IPS-18c (cell line): ENCODE data around the gene ASIC4.

Experiments
- H3K4me3 ChIP-seq: 2 replicates; pipeline ENCODE4 v1.7.0; 2013; ENCODE audit warnings: low read depth, mild to moderate bottlenecking, low read length, moderate library complexity; ENCODE audit not compliant: insufficient read depth
- H3K9me3 ChIP-seq: one replicate; pipeline ENCODE4 v1.6.1; 2013; ENCODE audit warnings: mild to moderate bottlenecking, low read length, moderate library complexity; ENCODE audit not compliant: control insufficient read depth, insufficient read depth

The ASIC4 gene

DNA sequence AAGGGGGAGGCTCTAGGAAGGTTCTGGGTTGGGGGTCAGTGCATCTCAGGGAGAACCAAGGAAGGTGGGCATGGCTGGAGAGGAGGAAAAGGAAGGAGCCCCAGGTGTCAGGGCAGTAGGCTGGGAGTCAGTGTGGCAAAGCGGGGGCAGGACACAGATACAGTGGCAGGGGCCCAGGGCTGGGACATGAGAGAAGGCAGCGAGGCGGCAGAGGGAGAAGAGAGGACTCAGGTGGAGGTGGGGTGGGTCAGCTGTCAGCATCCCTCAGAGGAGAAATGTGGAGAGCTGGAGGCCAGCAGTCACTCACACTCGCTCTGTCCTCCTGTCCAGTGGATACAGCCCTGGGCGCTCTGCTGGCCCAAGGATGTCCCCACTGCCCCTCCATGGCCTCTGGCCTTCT, 21.2 kb upstream of the ASIC4 start:
- Histone ChIP-seq H3K9me3 (no peaks in the 10 kb centered on the region), H3K4me3 (no peak overlapping the region)

DNA sequence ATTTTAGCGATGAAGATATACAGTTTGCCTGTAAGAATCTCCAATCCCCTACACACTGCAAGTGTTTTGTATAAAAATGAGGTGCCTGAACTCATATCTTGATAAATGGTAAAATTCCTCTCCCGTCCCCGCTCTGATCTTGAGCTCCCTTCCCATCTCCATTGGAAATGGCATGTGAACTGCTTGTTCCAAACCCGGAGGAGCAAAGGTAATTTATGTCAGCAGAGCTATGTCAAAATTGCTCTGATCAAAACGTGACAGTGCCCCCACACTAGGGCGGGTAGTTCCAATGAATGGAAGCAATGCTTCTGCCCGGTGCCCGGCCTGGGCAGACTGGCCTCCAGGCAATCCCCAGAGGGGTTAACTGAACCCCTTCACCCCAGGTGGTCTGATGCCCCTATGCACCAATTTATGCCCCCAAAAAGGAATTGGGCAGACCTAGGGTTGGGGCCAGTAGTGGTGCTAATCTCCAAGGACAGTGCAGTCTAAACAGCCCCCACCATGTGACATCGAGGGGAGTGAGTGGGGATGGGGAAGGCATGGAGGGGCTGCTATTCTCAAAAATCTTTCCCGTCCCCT, 19.2 kb upstream of the ASIC4 start:
- Histone ChIP-seq H3K4me3 (no peak overlapping the region), H3K9me3 (no peaks in the 10 kb centered on the region)

DNA sequence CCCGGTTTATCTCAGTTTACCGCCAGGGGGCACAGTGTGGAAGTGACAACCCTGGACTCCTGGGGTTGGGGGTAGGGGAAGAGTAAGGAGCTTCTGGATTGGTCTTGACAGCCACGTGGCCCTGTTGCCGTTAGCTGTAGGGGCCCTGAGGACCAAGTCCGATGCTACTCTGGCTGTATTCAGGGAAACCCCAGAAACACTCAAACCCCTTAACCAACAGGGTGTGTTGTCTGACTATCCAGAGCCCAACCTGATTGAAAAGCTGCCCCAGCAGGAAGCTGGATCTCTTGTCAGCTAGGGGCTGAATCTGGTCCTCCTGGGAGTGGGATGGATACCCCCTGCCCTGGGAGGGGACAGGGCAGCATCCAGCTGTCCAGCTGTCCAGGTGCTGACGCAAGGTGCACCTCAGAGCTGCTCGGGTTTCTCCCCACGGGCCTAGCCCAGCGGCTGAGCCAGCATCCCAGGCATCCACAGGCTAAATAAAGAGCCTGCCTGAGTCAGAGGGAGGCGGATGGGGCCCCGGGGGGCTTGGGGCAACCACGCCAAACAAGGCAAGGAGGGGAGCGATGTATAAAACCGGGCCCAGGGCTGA, 18.7 kb upstream of the ASIC4 start:
- H3K4me3 ChIP-seq, result no peak overlapping the region

DNA sequence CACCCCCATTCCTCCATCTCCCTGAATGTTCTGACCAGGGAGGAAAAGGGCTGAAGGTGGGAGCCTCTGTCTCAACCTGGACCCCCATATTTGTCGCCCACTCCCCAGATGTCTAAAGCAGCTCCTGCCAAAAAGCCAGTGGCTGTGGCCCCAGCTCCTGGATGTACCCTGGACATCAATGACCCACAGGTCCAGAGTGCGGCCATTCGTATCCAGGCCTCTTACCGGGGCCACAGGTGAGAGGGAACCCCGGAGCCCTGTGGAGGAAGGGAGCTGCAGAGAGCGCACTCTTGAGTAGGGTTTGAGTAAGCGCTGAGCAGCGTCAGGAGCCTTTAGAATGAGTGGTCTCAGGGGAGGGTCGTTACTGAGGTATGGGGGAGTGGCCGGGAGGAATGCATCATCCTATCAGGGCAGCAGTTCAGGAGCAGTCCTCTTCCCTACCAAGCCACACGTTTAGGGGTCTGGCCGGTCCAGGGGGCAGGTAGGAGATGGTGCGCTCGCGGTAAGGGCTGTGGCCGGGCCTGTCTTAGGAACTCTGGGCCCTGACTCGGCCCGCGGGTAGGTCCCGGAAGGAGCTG, 17.9 kb upstream of the ASIC4 start:
- no peaks in the 10 kb centered on the region for H3K9me3 ChIP-seq
- peak overlapping the region; percentile 20; the same call in 1 of the 2 replicates for H3K4me3 ChIP-seq

More for the DNA sequence above, 18.7 kb upstream of the ASIC4 start:
- no peaks in the 10 kb centered on the region for H3K9me3 ChIP-seq

DNA sequence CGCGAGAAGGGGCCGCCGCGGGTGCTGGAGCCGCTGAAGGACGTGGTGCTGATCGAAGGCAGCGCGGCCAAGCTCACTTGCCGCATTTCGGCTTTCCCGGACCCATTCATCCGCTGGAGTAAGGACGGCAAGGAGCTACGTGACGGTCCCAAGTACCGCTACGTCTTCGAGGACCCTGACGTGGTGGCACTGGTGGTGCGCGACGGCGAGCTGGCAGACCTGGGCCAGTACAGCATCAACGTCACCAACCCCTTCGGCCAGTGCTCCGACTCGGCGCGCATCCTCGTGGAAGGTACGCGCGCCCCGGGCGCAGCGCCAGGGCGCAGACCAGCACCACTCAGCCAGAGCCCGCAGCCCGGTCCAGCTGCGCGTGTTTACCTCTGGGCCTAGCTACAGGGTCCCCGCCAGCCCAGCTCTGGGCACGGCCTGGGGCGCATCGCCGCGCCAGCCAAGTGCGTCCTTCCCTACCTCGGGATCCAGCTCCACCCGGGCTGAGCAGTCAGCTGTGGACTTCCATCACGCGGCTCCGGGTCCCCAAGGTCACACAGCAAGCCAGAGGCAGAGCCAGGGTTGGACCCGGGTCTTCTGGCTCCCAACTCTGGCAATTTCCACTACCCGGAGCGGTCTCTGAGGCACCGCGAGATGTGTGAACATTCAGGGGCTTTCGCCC, 17.3 kb upstream of the ASIC4 start:
- H3K9me3 ChIP-seq, result no peaks in the 10 kb centered on the region
- peak overlapping the region; percentile 20; the same call in 1 of the 2 replicates for H3K4me3 ChIP-seq

DNA sequence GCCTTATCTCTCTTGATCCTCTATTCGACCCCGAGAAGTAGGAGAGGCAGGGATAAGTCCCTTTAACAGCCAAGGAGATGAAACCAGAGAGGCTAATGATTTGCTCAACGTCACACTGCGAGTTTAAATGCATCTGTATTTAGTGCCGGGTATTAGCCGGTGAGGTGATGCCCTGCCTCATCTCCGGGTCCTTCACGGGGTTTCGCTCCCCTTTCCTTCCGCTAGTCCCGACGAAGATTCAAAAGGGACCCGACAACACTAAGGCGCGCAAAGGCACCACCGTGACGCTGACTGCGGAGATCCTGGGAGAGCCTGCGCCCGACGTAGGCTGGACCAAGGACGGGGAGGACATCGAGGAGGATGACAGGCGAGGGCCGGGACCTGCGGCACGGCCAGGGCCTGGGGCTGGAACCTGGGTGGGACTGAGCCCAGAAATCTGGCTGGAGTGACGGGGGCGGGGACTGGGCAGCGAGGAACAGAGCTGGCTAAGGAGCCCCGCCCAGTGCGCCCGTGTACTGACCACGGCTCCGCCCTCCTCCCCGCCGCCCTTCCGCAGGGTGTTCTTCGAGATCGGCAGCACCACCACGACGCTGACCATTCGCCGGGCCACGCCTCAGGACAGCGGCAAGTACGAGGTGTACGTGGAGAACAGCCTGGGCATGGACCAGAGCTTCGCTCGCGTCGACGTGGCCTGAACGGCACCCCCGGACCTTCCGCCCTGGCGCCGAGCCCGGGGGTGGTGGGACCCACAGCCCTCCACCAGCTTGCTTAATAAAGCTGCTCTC, 16.6 kb upstream of the ASIC4 start:
- Histone ChIP-seq H3K4me3 (peak overlapping the region; percentile 79), H3K9me3 (no peaks in the 10 kb centered on the region)

DNA sequence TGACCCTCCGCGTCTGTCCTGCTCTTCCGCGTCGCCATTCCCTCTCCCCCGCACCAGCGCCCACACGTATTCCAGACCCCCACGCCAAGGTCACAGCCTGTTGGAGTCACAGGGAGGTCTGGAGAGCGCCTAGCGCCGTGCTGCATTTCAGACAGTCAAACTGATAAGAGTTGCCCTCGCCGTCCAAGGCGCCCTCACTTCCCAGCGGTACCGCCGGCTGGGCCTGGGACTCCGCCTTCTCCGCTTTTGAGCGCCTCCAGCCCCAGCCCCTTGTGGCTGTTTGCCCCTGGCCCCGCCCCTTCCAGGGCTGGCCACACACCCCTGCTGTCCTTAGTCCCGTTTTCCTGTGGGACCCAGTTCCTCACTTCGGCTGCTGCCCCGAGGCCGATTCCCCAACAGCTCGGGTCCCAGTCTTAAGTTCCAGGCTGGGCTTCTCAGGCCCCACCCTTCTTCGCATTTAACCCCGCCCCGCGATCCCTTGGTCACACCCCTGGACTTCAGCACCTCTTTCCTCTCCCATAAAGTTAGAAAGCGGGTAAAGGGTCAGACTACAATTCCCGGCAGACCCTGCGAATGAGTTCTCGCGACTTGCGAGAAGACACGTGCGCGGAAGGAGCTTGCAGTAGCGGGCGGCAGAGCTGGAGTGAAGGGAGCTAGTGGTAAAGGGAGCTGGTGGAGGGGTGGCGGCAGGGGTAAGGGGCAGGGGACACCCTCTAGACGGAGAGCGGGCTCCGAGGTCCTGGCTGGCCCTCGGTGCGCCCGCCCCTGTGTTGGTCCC, 15.8 kb upstream of the ASIC4 start, which contains the start of gene GMPPA:
GMPPA (plus strand) TSS at position 612 of the 778 bp plus-strand sequence. CDS start 1,085 bp downstream, outside the sequence.
- peak within 1 kb of the TSS; percentile 79 for H3K4me3 ChIP-seq
- H3K9me3 ChIP-seq, result no peaks in the 10 kb centered on the region

DNA sequence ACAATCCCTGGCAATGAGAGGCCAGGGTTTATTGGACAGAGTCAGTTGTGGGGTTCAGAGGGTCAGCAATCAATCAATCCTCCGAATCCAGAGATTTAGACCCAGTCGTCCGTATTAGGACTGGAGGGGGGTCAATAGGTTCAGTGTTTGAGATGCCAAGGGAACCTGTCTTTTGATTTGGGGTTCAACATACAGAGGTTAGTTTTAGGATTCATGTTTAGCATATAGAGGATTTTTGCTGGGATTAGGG, 15.3 kb upstream of the ASIC4 start:
- Histone ChIP-seq H3K4me3 (peak overlapping the region; percentile 79), H3K9me3 (no peaks in the 10 kb centered on the region)

DNA sequence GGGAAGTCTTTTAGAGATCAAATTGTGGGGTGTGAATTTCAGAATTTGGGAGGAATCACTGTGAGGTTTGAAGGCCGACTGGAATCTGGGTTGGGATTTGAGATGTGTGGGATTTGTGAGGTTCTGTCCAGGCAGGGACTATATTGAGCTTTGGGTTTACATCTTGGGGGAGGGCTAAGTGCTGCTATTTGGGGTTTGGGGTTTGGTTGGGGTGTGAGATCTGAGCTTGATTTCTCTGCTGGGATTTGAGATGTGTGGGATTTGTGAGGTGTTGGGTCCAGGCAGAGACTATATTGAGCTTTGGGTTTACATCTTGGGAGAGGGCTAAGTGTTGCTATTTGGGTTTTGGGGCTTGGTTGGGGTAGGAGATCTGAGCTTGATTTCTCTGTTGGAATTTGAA, 14.7 kb upstream of the ASIC4 start:
- Histone ChIP-seq H3K9me3 (no peaks in the 10 kb centered on the region), H3K4me3 (peak overlapping the region; percentile 79; the same call in 1 of the 2 replicates)

DNA sequence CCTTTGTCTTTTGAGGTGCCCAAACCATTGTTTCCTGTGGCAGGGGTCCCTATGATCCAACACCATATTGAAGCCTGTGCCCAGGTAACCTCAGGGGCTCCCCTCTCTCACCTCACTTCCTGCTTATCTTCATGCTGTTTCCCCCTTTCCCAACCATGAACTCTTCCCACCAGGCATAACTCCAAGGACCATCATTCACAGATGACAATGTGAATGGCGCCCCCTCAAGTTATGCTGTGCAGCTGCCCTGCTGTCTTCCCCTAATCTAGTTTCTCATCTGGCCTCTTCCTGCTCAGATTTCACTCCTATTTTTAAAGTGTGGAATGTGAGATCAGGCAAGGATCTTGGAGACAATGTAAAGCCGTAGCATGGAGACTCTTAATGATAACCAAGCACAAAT, 14.1 kb upstream of the ASIC4 start:
- no peaks in the 10 kb centered on the region for H3K9me3 ChIP-seq
- H3K4me3 ChIP-seq, result no peak overlapping the region

DNA sequence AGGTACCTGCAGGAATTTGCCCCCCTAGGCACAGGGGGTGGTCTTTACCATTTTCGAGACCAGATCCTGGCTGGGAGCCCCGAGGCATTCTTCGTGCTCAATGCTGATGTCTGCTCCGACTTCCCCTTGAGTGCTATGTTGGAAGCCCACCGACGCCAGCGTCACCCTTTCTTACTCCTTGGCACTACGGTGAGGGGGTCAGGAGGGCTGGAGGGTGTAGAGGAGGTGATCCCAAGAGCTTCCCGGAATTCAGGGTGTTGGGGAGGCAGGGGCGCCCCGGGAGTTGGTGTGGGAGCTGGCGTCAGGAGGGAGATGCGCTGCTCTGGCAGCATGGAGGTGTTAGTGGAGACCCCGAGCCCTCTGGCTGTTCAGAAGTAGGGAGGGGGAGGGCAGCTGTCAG, 12.4 kb upstream of the ASIC4 start:
- H3K4me3 ChIP-seq, result no peak overlapping the region

DNA sequence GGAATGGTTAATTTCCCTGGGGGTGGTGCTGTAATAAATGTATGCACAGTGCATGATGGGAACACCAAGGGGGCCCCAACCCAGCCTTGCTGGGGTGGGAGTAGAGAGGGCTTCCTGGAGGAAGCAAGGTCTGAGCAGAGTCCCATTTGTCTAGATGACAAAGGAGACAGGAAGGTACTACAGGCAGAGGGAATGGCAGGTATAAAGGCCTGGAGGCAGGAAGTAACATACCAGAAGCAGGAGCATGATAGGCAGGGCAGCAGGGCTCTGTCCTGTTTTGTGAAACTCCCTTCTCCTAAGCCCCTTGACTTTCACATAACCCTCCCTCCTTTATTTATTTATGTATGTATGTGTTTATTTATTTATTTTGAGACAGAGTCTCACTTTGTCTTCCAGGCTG, 11.7 kb upstream of the ASIC4 start:
- no peak overlapping the region for H3K4me3 ChIP-seq
- no peaks in the 10 kb centered on the region for H3K9me3 ChIP-seq

More for the DNA sequence above, 12.4 kb upstream of the ASIC4 start:
- no peaks in the 10 kb centered on the region for H3K9me3 ChIP-seq

DNA sequence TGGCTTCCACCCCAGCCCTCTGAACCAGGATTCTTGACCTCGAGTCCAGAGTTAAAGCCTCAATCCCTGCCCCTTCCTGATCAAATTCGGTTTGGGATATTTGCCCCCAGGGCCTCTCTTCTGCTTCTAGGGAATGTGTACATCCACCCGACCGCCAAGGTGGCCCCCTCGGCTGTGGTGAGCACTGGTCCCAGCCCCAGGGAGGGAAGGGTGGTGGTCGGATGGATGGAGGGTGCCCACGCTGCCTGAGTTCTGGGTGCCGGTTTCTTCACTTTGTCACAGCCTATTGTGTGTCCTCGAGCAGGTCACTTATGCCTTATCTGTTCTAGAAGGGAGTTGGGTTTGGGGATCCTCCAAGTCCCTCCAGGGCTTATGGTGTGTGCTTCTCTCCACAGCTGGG, 8.7 kb upstream of the ASIC4 start:
- Histone ChIP-seq H3K9me3 (no peaks in the 10 kb centered on the region), H3K4me3 (no peak overlapping the region)

DNA sequence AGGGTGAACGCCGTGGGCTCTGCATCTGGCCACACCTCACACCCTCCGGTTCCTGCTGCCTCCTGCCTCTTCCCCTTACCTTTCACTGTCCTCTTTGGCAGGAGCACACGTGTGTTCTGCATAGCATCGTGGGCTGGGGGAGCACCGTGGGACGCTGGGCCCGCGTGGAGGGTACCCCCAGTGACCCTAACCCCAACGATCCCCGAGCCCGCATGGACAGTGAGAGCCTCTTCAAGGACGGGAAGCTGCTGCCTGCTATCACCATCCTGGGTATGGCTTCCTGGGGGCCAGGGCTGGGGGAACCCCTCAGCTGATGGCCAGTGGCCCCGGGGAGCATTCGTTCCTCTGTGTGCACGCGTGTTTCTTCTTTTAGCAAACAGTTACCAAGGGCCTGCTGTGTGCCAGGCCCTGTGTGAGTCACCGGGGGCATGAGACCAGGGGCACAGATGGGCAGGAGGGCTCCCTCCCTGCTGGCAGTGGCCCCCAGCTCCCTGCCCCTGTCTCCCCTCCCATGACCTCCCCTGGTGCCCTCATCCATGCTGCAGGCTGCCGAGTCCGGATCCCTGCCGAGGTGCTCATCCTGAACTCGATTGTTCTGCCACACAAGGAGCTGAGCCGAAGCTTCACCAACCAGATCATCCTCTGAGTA, 8.0 kb upstream of the ASIC4 start:
- Histone ChIP-seq H3K9me3 (no peaks in the 10 kb centered on the region), H3K4me3 (no peak overlapping the region)

DNA sequence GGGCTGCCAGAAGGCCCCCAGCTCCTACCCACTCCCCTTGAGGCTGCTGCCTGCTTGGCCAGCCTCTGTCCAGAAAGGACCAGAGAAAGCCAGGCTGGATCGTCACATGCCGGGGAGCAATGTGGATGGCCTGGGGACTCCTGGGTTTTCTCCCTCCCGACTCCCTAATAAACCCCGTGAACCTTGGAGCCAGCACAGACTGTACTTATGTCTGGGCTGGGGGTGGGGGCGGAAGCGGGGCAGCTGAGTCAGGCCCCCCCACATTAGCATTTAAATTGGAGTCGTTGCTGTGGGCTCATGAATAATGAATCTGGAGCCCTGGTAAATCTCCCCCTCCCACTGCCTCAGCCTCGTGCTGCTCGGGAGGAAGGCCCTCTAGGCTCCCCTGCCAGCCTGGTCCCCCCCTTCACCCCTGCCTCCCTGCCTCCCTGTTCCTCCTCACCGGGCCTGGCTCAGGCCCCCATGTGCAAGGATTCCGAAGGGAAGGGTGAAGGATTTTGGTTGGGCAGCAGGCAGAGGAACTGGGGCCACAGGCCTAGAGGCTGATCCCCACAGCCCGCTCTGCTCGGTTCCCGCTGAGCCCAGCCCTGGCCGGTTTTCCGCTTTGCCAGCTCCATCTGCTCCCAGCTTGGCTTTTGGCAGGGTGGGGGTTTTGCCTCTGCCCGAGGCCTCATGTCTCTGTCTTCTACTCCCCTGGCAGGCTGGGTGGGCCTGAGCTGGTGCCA, 7.3 kb upstream of the ASIC4 start:
- no peaks in the 10 kb centered on the region for H3K9me3 ChIP-seq
- peak overlapping the region; percentile 15; the same call in 1 of the 2 replicates for H3K4me3 ChIP-seq
